OCI-LY7 (cell line): ENCODE data around the gene MAD2L2. TPM values are rescaled to one million over a fixed set of nuclear protein-coding genes. Genes with fewer than 3 reads are reported as not detected.

ENCODE experiments used
- BruUV-seq: library from RNA; stranded (reverse); fragments of 400-500 nt; replicated peaks from 2 replicates; lab custom pipeline; 2021; lab: Mats Ljungman, UMichigan
- CTCF ChIA-PET: fragments of 300-600 bp; sonication (Branson Sonifier 250); formaldehyde crosslinking; loops from one replicate; lab custom pipeline; 2022; ENCODE audit warnings: antibody characterized with exemption; ENCODE audit not compliant: unreplicated experiment; lab: Charles Lee
- POLR2A ChIA-PET: fragments of 300-600 bp; sonication (Branson Sonifier 250); formaldehyde crosslinking; loops from one replicate; lab custom pipeline; 2022; ENCODE audit warnings: antibody characterized with exemption; lab: Charles Lee
- DNase-seq: peaks from one replicate; pipeline ENCODE4 v3.0.0-alpha.2; 2015; ENCODE audit warnings: low spot score
- H2AFZ ChIP-seq: fragments of 200-600 bp; sonication (generic), shearing (Covaris generic); 2 replicates; pipeline ENCODE4 v1.6.1; 2014; ENCODE audit warnings: mild to moderate bottlenecking, antibody characterized with exemption, low read length, moderate library complexity
- H3K27ac ChIP-seq: fragments of 200-600 bp; sonication (generic); 2 replicates; pipeline ENCODE4 v1.5.1; 2014; ENCODE audit warnings: mixed run types, low read depth, mild to moderate bottlenecking, moderate library complexity, low read length, inconsistent platforms; ENCODE audit not compliant: poor library complexity, severe bottlenecking
- H3K36me3 ChIP-seq: fragments of 200-600 bp; sonication (generic); 2 replicates; pipeline ENCODE4 v1.6.1; 2014; ENCODE audit warnings: mild to moderate bottlenecking, antibody characterized with exemption, low read length, moderate library complexity, mixed read lengths; ENCODE audit not compliant: insufficient read depth
- H3K4me1 ChIP-seq: fragments of 200-600 bp; sonication (generic); 2 replicates; pipeline ENCODE4 v1.5.1; 2014; ENCODE audit warnings: mild to moderate bottlenecking, low read length; ENCODE audit not compliant: insufficient read depth, poor library complexity, severe bottlenecking
- H3K4me2 ChIP-seq: fragments of 200-600 bp; sonication (generic); 2 replicates; pipeline ENCODE4 v1.6.1; 2014; ENCODE audit warnings: mild to moderate bottlenecking, low read length
- H3K4me3 ChIP-seq: fragments of 200-600 bp; sonication (generic); 2 replicates; pipeline ENCODE4 v1.5.1; 2014; ENCODE audit warnings: mild to moderate bottlenecking, low read depth, low read length; ENCODE audit not compliant: poor library complexity, severe bottlenecking
- H3K79me2 ChIP-seq: fragments of 200-600 bp; sonication (generic); 2 replicates; pipeline ENCODE4 v1.6.1; 2016; ENCODE audit warnings: low read depth, mild to moderate bottlenecking, low read length, moderate library complexity, mixed read lengths; ENCODE audit not compliant: insufficient read depth
- H3K9me2 ChIP-seq: fragments of 200-600 bp; sonication (generic); 2 replicates; pipeline ENCODE4 v1.6.1; 2016; ENCODE audit warnings: mild to moderate bottlenecking, low read length, mixed read lengths; ENCODE audit not compliant: insufficient read depth
- H3K9me3 ChIP-seq: fragments of 200-600 bp; sonication (generic); 2 replicates; pipeline ENCODE4 v1.6.1; 2014; ENCODE audit warnings: mild to moderate bottlenecking, mixed run types, low read length, mixed read lengths
- H4K20me1 ChIP-seq: fragments of 200-600 bp; sonication (generic); 2 replicates; pipeline ENCODE4 v1.6.1; 2014; ENCODE audit warnings: mild to moderate bottlenecking, antibody characterized with exemption, low read length, moderate library complexity, mixed read lengths; ENCODE audit not compliant: insufficient read depth
- CTCF ChIP-seq: fragments of 200-600 bp; sonication (generic); conservative IDR thresholded peaks from 2 replicates; pipeline ENCODE4 v1.5.1; 2014; ENCODE audit warnings: mild to moderate bottlenecking, antibody characterized with exemption, low read length, moderate library complexity, mixed read lengths
- EZH2phosphoT487 ChIP-seq: fragments of 200-600 bp; sonication (generic); IDR thresholded peaks from 2 replicates; pipeline ENCODE4 v1.6.1; 2018; ENCODE audit warnings: low read depth, borderline replicate concordance, mild to moderate bottlenecking, mixed run types, antibody characterized with exemption, low read length, moderate library complexity, mixed read lengths
- intact Hi-C: fragments of 100-400 bp; cut with micrococcal nuclease; formaldehyde crosslinking; loops from one replicate; pipeline ENCODE4 v1.10.0; 2022; ENCODE audit not compliant: unreplicated experiment
- total RNA-seq, 2 experiments: library from RNA; depleted of rRNA in 1 of 2; stranded (reverse); fragments of >200 nt in 1 of 2; shearing (Covaris generic) in 1 of 2; gene quantifications; 2 replicates each; pipeline ENCODE4 v1.2.3, GENCODE V29; 2014 to 2022

The MAD2L2 gene
- total RNA-seq, 2 experiments from 2014 or later: 89.7 to 144 TPM

GRCh38 chr1:11720033-11720376 is 39.1 kb upstream of the MAD2L2 start:
- Histone ChIP-seq H3K79me2 (no peaks in the 10 kb centered on the region), H3K4me1 (peaks cover 13% of the 10 kb centered on the region), H3K4me2 (peak overlapping the region; percentile 88; the same call in 1 of the 2 replicates), H4K20me1 (no peaks in the 10 kb centered on the region), H2AFZ (peak overlapping the region; percentile 97; the same call in 1 of the 2 replicates), H3K9me2 (no peaks in the 10 kb centered on the region), H3K9me3 (no peaks in the 10 kb centered on the region), H3K36me3 (no peaks in the 10 kb centered on the region), H3K4me3 (peak overlapping the region; percentile 63), H3K27ac (no peak overlapping the region)
- no peak for DNase-seq
- CTCF ChIA-PET: interaction anchor here (0.6 to 1.5 kb wide), 5 partner anchors 17 to 68 kb away, joined by 3 to 5 read pairs (median 3); partner anchors contain the start of gene FBXO6
- BruUV-seq: no TSS peak
- intact Hi-C loops: no loop called here
- TF ChIP-seq CTCF (no peak; the same call in 1 of the 2 replicates), EZH2phosphoT487 (no peak)
- POLR2A ChIA-PET: interaction anchor here (0.7 to 1.7 kb wide), 3 partner anchors 11 to 202 kb away, joined by 3 to 6 read pairs (median 3); partner anchors contain the start of gene MAD2L2

GRCh38 chr1:11719313-11720032 is 38.5 kb upstream of the MAD2L2 start:
- CTCF ChIA-PET: interaction anchor here (0.5 to 1.5 kb wide), 7 partner anchors 18 to 68 kb away, joined by 3 to 5 read pairs (median 3); partner anchors contain the start of gene FBXO6
- Histone ChIP-seq H3K9me3 (no peaks in the 10 kb centered on the region), H3K36me3 (no peaks in the 10 kb centered on the region), H3K4me1 (peaks cover 13% of the 10 kb centered on the region), H3K4me2 (peak overlapping the region; percentile 88), H3K4me3 (peak overlapping the region; percentile 63), H4K20me1 (no peaks in the 10 kb centered on the region), H3K79me2 (no peaks in the 10 kb centered on the region), H3K27ac (peak overlapping the region; percentile 60), H2AFZ (peak overlapping the region; percentile 97), H3K9me2 (no peaks in the 10 kb centered on the region)
- no peak for TF ChIP-seq EZH2phosphoT487
- peak; percentile 100 for TF ChIP-seq CTCF
- POLR2A ChIA-PET: interaction anchor here (0.5 to 1.7 kb wide), 6 partner anchors 11 to 179 kb away, joined by 3 to 6 read pairs (median 3); partner anchors contain the start of genes AGTRAP and MAD2L2
- DNase-seq: peak; percentile 83
- intact Hi-C loops: loop anchor here (1.0 to 5.0 kb wide), 3 partner anchors 37 to 69 kb away; partner anchors contain the start of genes FBXO6 and MAD2L2
- BruUV-seq: no TSS peak
